Ascending aorta (tissue), 2 donors: ENCODE results near the gene LY6G5B. TPM values are rescaled to one million over a fixed set of nuclear protein-coding genes. Genes with fewer than 3 reads are reported as not detected.
A peak's percentile ranks its signal among the peaks of the same experiment; 100 is the strongest.

Source experiments
- DNase-seq, 2 donors: peaks; one replicate each; pipeline ENCODE4 v3.0.0-alpha.2; 2019; ENCODE audit warnings: low spot score in 2 of 2
- H3K27ac ChIP-seq, 2 donors: fragments of 200-600 bp; sonication (generic); one replicate each; pipeline ENCODE4 v1.5.1; 2016 to 2017; ENCODE audit warnings: mild to moderate bottlenecking in 1 of 2
- H3K27me3 ChIP-seq: fragments of 200-600 bp; sonication (generic); one replicate; pipeline ENCODE4 v1.5.1; 2017
- H3K36me3 ChIP-seq, 2 donors: fragments of 200-600 bp; sonication (generic); one replicate each; pipeline ENCODE4 v1.5.1; 2016
- H3K4me1 ChIP-seq, 2 donors: fragments of 200-600 bp; sonication (generic); one replicate each; pipeline ENCODE4 v1.5.1; 2016 to 2017; ENCODE audit warnings: mild to moderate bottlenecking in 1 of 2
- H3K4me3 ChIP-seq, 2 donors: fragments of 200-600 bp; sonication (generic); one replicate each; pipeline ENCODE4 v1.5.1; 2016 to 2017; ENCODE audit warnings: mild to moderate bottlenecking in 1 of 2
- H3K9me3 ChIP-seq, 2 donors: fragments of 200-600 bp; sonication (generic); one replicate each; pipeline ENCODE4 v1.5.1; 2016
- intact Hi-C: fragments of 100-400 bp; cut with DNase I; formaldehyde crosslinking; loops from one replicate; pipeline ENCODE4 v1.15.1; 2023
- total RNA-seq: library from RNA; depleted of rRNA; stranded (reverse); fragments of >200 nt; gene quantifications from one replicate; pipeline ENCODE4 v1.1.0, GENCODE V29; 2016
- TF ChIP-seq, protein P1 (sequence below), 3 experiments: fragments of 200-600 bp in 2 of 3; fragments of 450-650 bp in 1 of 3; sonication (generic) in 2 of 3; IDR thresholded peaks; one replicate each; pipeline ENCODE4 v1.5.1; 2016 to 2019; ENCODE audit warnings: antibody characterized with exemption in 3 of 3, mild to moderate bottlenecking in 1 of 3, moderate library complexity in 1 of 3

Gene LY6G5B, protein sequence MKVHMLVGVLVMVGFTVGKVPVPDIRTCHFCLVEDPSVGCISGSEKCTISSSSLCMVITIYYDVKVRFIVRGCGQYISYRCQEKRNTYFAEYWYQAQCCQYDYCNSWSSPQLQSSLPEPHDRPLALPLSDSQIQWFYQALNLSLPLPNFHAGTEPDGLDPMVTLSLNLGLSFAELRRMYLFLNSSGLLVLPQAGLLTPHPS
- total RNA-seq = 24.1 TPM

DNA sequence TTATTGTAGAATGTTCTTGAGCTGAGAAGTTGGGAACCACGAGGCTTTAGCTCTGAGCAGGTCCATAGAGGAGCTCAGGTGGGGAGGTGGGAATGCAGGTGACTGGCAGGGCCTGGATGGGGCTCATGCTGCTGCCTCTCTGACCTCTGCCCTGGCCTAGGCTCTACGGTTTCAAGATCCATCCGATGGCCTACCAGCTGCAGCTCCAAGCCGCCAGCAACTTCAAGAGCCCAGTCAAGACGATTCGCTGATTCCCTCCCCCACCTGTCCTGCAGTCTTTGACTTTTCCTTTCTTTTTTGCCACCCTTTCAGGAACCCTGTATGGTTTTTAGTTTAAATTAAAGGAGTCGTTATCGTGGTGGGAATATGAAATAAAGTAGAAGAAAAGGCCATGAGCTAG, at the start of gene LY6G5B:
LY6G5B (plus strand) TSS at position 301 of the 400 bp plus-strand sequence. CDS start 975 bp downstream, outside the sequence.
- Histone ChIP-seq H3K27me3 (no peaks in the 10 kb centered on the region), H3K27ac (no peak within 1 kb of the TSS), H3K4me3 (no peak within 1 kb of the TSS), H3K36me3 (peaks cover 61 to 67% of the 10 kb centered on the region in 2 donors), H3K9me3 (no peaks in the 10 kb centered on the region), H3K4me1 (peaks cover 5 to 12% of the 10 kb centered on the region in 2 donors)
- TF ChIP-seq, protein P1, sequence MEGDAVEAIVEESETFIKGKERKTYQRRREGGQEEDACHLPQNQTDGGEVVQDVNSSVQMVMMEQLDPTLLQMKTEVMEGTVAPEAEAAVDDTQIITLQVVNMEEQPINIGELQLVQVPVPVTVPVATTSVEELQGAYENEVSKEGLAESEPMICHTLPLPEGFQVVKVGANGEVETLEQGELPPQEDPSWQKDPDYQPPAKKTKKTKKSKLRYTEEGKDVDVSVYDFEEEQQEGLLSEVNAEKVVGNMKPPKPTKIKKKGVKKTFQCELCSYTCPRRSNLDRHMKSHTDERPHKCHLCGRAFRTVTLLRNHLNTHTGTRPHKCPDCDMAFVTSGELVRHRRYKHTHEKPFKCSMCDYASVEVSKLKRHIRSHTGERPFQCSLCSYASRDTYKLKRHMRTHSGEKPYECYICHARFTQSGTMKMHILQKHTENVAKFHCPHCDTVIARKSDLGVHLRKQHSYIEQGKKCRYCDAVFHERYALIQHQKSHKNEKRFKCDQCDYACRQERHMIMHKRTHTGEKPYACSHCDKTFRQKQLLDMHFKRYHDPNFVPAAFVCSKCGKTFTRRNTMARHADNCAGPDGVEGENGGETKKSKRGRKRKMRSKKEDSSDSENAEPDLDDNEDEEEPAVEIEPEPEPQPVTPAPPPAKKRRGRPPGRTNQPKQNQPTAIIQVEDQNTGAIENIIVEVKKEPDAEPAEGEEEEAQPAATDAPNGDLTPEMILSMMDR (IDR thresholded peaks at IDR 0.05) = no peak
- intact Hi-C loops = loop anchor here (5.0 to 10.0 kb wide), 4 partner anchors 163 to 1645 kb away; partner anchors contain the start of genes AGPAT1, NELFE, RNF5 and SKIC2
- no peak for DNase-seq

DNA sequence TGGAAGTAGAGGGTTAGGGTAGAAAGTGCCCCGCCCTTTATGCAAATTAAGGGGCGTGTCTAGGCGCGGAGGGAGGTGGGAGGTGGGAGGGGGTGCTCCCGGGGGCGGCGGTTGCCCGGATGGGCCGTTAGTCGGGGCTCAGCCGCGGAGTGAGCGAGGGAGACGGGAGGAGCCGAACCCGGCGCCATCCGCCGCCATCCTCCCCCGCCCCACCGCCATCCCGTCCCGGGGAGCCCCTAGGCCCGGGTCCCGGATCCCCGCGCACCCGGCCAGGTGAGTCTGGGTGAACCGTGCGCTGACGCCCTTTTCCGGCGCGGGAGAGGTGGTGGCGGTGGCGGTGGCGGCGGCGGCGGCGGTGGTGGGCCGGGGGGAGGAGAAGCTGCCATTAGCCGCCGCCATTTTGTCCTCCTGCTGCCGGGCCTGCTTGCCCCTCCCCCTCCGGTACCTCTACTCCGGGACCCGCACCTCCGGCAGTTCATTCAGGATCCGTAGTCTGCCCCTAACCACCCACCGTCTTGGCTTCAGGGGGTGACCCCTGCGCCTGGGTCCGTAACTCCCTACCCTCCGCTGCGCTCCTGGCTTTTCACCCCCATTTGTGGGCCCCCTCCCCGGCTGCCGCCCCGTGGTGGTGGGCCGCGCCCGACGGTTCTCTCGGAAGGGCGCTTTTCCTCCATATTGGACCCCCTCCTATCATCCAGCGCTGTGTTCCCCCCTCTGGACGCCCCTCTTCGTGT, 49.0 kb upstream of the LY6G5B start, which contains the start of gene PRRC2A:
PRRC2A (plus strand) TSS at position 130 of the 734 bp plus-strand sequence. CDS start 2,075 bp downstream, outside the sequence.
- Histone ChIP-seq H3K9me3 (no peaks in the 10 kb centered on the region), H3K36me3 (peaks cover 24 to 25% of the 10 kb centered on the region in 2 donors), H3K27me3 (no peaks in the 10 kb centered on the region), H3K27ac (peak within 1 kb of the TSS; percentile 98 to 99), H3K4me1 (peaks cover 8 to 9% of the 10 kb centered on the region in 2 donors), H3K4me3 (peak within 1 kb of the TSS; percentile 76 to 93)
- TF ChIP-seq, protein P1 (IDR thresholded peaks at IDR 0.05) = peak in 1 of 3 experiments; percentile 5
- intact Hi-C loops = loop anchor here (1.0 to 10.0 kb wide), 6 partner anchors 32 to 1354 kb away; partner anchors contain the start of genes BAG6, GPANK1, MRPS18B and NFKBIL1
- peak; percentile 16 to 86 for DNase-seq

DNA sequence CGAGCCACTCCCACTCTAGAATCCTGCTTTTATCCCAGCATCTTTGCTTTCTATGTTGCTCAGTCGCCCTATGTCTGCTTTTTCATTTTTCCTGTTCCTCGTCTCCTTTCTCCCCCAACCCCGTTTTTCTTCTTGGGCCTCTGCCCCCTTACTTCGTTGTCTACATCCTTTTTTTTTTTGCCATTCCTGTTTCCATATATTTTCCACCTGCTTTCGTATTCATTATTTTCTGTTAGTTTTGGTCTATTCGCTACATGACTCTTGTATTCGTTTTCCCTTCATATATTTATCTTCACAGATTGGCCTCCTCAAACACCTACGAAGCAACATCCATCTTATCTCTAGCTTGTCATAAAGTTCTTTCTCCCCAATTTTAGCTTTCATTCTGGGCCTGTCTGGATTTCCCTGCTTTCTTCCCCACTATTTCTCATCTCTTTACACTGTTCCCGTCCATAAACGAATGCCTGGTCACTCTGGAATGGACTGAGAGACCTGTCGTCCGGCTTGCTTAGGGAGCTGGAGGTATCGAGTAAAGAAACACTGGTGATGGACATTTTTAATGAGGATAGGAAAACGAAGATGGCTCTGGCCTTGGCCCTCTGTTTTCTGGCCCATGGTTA, 48.3 kb upstream of the LY6G5B start:
- H3K4me1 ChIP-seq = peaks cover 8 to 9% of the 10 kb centered on the region in 2 donors
- peaks cover 31 to 32% of the 10 kb centered on the region in 2 donors for H3K36me3 ChIP-seq
- peak overlapping the region; percentile 76 to 93 for H3K4me3 ChIP-seq
- no peaks in the 10 kb centered on the region for H3K9me3 ChIP-seq
- intact Hi-C loops = loop anchor here (2.0 to 10.0 kb wide), 3 partner anchors 41 to 1353 kb away; partner anchors contain the start of genes MRPS18B and PPP1R10
- TF ChIP-seq, protein P1 (IDR thresholded peaks at IDR 0.05) = no peak
- H3K27ac ChIP-seq = peak overlapping the region; percentile 98 to 99
- no peak for DNase-seq
- H3K27me3 ChIP-seq = no peaks in the 10 kb centered on the region

DNA sequence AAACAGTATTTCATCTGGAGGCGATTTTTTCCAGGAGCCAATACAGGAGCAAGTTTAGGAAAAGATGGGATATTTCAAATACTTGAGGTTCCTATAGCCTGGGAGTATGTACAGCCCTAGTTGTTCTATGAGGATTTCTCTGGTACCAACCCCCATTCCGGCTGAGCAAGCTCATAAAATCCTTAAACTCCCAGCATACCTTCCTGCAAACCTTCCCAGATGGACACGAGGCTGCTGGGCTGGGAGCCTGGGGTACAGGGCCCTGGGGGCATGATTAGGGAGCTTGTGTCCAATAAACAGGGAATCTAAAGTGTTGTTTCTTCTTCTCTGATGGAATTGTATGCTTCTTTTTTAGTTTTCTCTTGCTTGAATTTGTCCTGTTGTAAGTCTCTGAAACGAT, 47.8 kb upstream of the LY6G5B start:
- Histone ChIP-seq H3K27me3 (no peaks in the 10 kb centered on the region), H3K27ac (peak overlapping the region; percentile 98 to 99), H3K9me3 (no peaks in the 10 kb centered on the region), H3K36me3 (peaks cover 37 to 38% of the 10 kb centered on the region in 2 donors), H3K4me3 (peak overlapping the region; percentile 76 to 93), H3K4me1 (peaks cover 8 to 9% of the 10 kb centered on the region in 2 donors)
- no peak for DNase-seq
- intact Hi-C loops = loop anchor here (2.0 to 10.0 kb wide), 3 partner anchors 41 to 1353 kb away; partner anchors contain the start of genes MRPS18B and PPP1R10
- TF ChIP-seq, protein P1 (IDR thresholded peaks at IDR 0.05) = no peak

DNA sequence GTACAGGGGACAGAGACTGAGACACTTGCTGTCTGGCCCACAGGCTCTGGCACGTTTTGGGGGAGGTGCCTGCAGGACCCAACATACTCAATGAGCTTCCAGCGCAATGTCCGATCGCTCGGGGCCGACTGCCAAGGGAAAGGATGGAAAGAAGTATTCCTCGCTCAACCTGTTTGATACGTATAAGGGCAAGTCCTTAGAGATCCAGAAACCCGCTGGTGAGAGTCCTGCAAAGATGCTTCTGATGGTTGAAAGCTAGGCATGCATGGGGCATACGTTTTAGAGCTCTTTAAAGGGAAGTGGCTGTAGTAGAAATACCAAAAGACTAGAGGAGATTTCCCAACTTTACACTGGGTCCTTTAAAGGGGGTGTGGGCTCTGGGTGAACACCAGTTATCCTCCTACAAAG, 47.1 kb upstream of the LY6G5B start:
- intact Hi-C loops = loop anchor here (5.0 to 10.0 kb wide), 2 partner anchors 1005 to 1352 kb away; partner anchors contain the start of genes MRPS18B and PPP1R10
- Histone ChIP-seq H3K27me3 (no peaks in the 10 kb centered on the region), H3K4me3 (no peak overlapping the region), H3K27ac (no peak overlapping the region), H3K36me3 (peaks cover 44 to 45% of the 10 kb centered on the region in 2 donors), H3K4me1 (peaks cover 8 to 9% of the 10 kb centered on the region in 2 donors), H3K9me3 (no peaks in the 10 kb centered on the region)
- TF ChIP-seq, protein P1 (IDR thresholded peaks at IDR 0.05) = no peak
- DNase-seq = no peak
